ENCODE measurements around the gene PROSER2.

Gene PROSER2

GRCh38 chr10:11813855-11814567 lies 9.1 kb upstream of the PROSER2 start:
- TF ChIP-seq GATA3 (IDR thresholded peaks at IDR 0.05; ENCODE audit: low read depth, low read length) (no peak), GATA2 (IDR thresholded peaks at IDR 0.05; ENCODE audit: low read depth, low read length) (no peak)

GRCh38 chr10:11819027-11819426 lies 4.1 kb upstream of the PROSER2 start:
- no peak for TF ChIP-seq GATA2 (IDR thresholded peaks at IDR 0.05; ENCODE audit: low read depth, low read length)
- TF ChIP-seq GATA3 (IDR thresholded peaks at IDR 0.05; ENCODE audit: low read depth, low read length): no peak

GRCh38 chr10:11822026-11822756 lies 965 bp upstream of the PROSER2 start:
- no peak for TF ChIP-seq GATA3 (IDR thresholded peaks at IDR 0.05; ENCODE audit: low read depth, low read length)

GRCh38 chr10:11822809-11823121 lies 391 bp upstream of the PROSER2 start:
- TF ChIP-seq GATA2 (IDR thresholded peaks at IDR 0.05; ENCODE audit: low read depth, low read length) (no peak), GATA3 (IDR thresholded peaks at IDR 0.05; ENCODE audit: low read depth, low read length) (no peak)

GRCh38 chr10:11823989-11824346 lies 812 bp downstream of the PROSER2 start:
- TF ChIP-seq GATA3 (IDR thresholded peaks at IDR 0.05; ENCODE audit: low read depth, low read length): no peak
- TF ChIP-seq GATA2 (IDR thresholded peaks at IDR 0.05; ENCODE audit: low read depth, low read length): no peak

GRCh38 chr10:11824376-11824775 lies 1.2 kb downstream of the PROSER2 start:
- TF ChIP-seq GATA2 (IDR thresholded peaks at IDR 0.05; ENCODE audit: low read depth, low read length): no peak
- TF ChIP-seq GATA3 (IDR thresholded peaks at IDR 0.05; ENCODE audit: low read depth, low read length): no peak

- TF ChIP-seq GATA3 (IDR thresholded peaks at IDR 0.05; ENCODE audit: low read depth, low read length): no peak
- peak; percentile 37 for TF ChIP-seq GATA2 (IDR thresholded peaks at IDR 0.05; ENCODE audit: low read depth, low read length)
These were observed 1.7 kb downstream of the PROSER2 start for GRCh38 chr10:11824825-11825224.

- TF ChIP-seq GATA2 (IDR thresholded peaks at IDR 0.05; ENCODE audit: low read depth, low read length) (no peak), GATA3 (IDR thresholded peaks at IDR 0.05; ENCODE audit: low read depth, low read length) (no peak)
These were observed 2.7 kb downstream of the PROSER2 start for GRCh38 chr10:11825796-11826414.

GRCh38 chr10:11827006-11827405 lies 3.9 kb downstream of the PROSER2 start:
- TF ChIP-seq GATA2 (IDR thresholded peaks at IDR 0.05; ENCODE audit: low read depth, low read length) (no peak), GATA3 (IDR thresholded peaks at IDR 0.05; ENCODE audit: low read depth, low read length) (no peak)

GRCh38 chr10:11827414-11827813 lies 4.3 kb downstream of the PROSER2 start:
- TF ChIP-seq GATA2 (IDR thresholded peaks at IDR 0.05; ENCODE audit: low read depth, low read length) (no peak), GATA3 (IDR thresholded peaks at IDR 0.05; ENCODE audit: low read depth, low read length) (no peak)

- TF ChIP-seq GATA2 (IDR thresholded peaks at IDR 0.05; ENCODE audit: low read depth, low read length) (no peak), GATA3 (IDR thresholded peaks at IDR 0.05; ENCODE audit: low read depth, low read length) (no peak)
These were observed 5.6 kb downstream of the PROSER2 start for GRCh38 chr10:11828682-11829284.

- TF ChIP-seq GATA3 (IDR thresholded peaks at IDR 0.05; ENCODE audit: low read depth, low read length) (no peak), GATA2 (IDR thresholded peaks at IDR 0.05; ENCODE audit: low read depth, low read length) (no peak)
These were observed 7.8 kb downstream of the PROSER2 start for GRCh38 chr10:11830836-11831519.

GRCh38 chr10:11831520-11831951 lies 8.4 kb downstream of the PROSER2 start:
- TF ChIP-seq GATA3 (IDR thresholded peaks at IDR 0.05; ENCODE audit: low read depth, low read length): no peak
- no peak for TF ChIP-seq GATA2 (IDR thresholded peaks at IDR 0.05; ENCODE audit: low read depth, low read length)

- TF ChIP-seq GATA3 (IDR thresholded peaks at IDR 0.05; ENCODE audit: low read depth, low read length) (no peak), GATA2 (IDR thresholded peaks at IDR 0.05; ENCODE audit: low read depth, low read length) (no peak)
These were observed 8.9 kb downstream of the PROSER2 start for GRCh38 chr10:11832042-11832441.
